Muscle of back (tissue), 11 donors: ENCODE results near the gene SPOP. TPM values are rescaled to one million over a fixed set of nuclear protein-coding genes. Genes with fewer than 3 reads are reported as not detected.

Experiments
- DNase-seq, 3 donors: peaks; one replicate each; pipeline versions ENCODE4 v3.0.0 to v3.0.0-alpha.2; 2013
- polyA plus RNA-seq, 10 donors: library from polyadenylated mRNA; unstranded; fragments of 120-200 nt; gene quantifications; one replicate each; pipeline ENCODE4 v1.2.1, GENCODE V29; 2013; ENCODE audit not compliant: insufficient read length in 10 of 10

Gene SPOP
- polyA plus RNA-seq, 10 donors, result 46.6 to 57.4 (median 50.7) TPM

DNA sequence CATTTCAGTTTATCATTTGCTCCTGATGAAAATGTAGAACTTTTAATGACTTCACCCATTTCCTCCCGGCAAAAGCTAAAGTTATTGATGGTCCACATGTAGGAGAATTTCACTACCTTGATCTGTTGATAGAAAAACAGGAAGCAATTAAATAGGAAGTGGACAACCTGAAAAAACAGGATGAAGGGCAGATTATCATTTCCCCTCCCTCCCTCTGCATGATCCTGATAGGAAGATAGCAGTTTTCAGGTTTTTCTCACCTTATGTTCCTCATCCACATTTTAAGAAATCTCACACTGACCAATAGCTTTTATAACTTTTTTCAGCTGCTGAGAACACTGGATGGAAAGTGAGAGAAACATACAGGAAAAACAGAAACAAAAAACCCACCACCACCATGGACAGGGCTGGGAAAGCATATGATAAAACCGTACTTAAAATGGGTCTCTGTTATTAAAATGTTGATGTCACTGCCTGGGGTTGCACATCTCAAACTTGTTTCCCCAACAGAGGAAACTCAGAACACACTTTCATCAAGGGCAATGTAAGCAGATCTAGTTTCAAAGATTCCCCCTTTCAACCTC lies 55.9 kb downstream of the SPOP start:
- DNase-seq, result no peak

DNA sequence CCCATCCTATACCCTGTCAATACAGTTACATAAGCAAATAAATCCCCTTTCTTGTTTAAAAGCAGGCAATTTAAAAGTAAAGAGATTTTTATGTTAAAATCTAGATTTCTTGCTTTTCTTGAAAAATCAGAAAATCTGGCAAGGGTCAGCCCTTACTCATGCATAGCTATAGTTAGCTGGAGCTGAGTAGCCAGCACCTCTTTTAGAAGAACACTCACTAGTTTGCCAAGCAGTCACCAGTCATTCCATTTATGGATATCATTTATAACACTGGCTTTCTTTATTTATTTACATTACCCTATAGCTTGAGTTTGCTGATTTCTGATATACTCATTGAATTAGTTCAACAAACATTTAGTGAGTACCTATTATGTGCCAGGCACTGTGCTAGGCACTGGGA lies 56.5 kb downstream of the SPOP start:
- DNase-seq, result no peak

DNA sequence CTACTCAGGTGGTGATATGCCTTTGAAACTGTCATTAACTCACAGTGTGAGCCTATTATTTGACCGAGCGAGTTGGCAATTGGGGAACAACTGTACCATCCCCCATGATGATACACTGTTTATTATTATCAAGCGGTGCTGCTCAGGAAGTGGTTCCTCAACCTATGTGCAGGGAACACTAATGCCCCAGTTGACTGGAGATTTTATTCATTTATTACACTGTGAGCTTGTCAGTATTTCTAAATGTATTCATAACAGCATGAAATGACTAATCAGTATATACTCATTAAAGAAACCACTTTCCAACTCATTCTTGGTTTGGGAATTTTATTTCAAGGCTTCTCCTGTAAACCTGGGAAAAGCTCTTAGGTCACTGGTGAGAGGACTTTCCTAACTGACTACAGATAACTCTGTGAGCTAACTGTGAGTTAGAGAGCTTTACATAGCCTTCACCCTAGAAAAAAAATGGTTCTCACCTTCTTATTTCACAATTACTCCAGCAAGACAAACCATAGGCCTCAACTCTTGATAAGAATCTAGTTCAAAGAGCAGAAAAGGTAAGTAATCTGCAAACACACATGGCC lies 59.8 kb downstream of the SPOP start:
- DNase-seq, result no peak

DNA sequence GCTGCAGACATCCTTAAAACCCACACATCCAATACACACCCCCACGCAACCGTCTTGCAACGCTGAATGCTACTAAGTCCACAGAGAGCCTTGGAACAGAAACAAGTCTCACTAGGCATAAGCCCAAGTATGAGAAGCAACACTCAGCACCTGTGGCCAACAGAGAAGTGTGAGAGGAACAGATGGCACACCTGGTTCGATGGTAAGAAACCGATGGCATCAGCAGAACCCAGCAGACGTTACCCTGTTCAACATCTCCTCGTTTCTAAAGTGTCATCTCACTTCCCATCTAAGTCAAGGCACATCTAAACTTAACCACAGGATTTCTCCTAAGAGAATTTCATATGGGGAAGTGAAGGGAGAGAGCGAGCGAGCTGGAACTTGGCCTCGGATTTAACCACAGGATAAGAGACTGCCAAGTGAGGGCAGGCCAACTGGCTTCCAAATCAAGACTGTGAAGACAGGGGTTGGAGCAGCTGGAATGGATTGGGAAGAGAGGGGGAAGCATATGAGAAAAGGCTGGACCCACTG lies 61.2 kb downstream of the SPOP start:
- peak in 2 of 3 donors; percentile 48 to 75 for DNase-seq

DNA sequence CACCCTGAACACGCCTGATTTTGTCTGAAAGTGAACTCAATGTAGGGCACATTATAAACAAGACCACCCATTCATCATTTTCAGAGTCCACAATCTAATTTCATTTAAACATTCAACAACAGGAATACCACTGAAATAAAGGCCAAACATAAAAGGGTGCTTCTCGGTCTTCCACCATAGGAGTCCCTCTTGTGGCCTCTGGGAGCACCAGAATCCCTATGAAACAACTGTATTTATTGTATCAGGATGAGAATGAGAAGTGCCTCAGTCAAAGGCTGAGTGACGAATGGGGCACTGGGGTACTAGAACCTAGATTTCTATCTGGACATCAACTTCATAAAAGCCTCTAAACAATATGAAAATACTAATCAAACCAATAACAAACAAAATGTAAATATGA lies 61.8 kb downstream of the SPOP start:
- DNase-seq, result no peak

DNA sequence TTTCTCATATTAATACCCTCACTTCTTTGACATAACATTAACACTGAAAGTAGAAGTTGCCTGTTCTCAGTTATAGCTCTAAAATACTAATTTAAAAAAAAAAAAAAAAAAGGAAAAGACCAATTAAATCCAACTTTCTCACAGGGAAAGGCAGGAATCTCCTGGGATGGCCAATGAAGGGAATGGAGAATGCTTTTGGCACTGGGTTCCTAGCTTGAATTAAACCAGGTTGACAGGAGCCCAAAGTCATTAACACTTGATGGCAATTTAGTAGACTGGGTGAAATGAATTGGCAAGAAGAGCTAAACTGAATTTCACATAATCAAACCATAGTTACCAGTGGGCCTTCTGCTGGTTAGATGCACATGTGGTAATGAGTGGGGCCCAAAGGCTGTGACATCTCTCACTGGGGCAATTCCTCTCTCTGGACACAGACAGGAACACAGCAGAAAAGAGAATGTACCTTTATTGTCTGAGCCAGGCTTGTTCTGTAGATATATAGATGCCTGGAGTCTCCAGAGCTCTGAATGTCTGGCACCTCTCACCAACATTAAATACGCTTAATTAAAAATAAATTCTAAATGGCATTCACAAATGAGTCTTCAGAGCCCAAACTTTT lies 64.6 kb downstream of the SPOP start:
- no peak for DNase-seq

DNA sequence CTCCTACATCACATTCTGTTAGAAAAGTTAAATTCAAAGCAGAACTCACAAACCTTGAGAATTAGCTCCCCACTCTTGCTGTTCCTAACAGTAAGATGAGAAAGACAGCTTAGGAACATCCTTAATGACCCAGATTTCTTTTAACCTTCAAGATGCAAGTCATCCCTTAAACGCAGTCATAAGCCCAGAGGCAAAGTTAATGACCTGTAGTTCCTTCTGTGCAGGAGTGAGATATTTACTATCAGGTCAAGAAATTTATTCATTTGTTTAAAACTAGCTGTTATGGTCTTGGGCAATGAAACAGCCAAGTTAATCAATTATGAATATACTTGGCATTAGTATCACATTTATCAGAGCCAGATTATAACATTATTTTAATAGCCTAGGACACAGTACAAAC lies 65.2 kb downstream of the SPOP start:
- no peak for DNase-seq

DNA sequence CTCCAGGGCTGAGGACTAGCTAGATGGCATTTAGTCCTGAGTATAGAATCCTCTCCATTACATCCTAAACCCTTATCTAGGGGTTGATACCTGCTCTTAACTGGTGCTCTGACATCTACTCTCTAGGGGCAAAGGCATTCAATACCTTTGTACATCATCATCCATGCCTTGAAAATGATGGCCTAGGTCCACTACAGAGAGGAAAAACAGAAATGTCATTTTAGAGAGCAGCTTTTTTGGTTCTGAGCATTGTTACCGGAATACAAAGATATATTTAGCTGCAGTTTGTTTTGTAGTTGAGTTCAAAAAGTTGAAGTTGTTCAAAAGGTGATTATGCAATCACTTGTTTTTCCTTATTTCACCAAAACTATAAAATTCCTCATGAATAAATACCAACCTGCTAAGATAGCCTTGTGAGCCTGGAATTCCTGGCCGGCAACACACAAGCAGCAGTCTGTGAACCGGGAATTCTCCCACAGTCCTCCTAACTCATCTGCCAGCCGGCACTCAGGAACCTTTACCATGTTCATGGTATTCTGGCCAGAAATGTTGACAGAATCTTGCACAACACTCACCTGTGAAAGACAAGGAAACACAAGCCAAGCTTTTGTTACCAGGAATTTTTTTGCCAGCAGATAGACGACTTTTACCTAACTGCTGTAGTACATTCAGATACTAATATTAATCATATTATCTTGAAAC lies 66.9 kb downstream of the SPOP start:
- no peak for DNase-seq

DNA sequence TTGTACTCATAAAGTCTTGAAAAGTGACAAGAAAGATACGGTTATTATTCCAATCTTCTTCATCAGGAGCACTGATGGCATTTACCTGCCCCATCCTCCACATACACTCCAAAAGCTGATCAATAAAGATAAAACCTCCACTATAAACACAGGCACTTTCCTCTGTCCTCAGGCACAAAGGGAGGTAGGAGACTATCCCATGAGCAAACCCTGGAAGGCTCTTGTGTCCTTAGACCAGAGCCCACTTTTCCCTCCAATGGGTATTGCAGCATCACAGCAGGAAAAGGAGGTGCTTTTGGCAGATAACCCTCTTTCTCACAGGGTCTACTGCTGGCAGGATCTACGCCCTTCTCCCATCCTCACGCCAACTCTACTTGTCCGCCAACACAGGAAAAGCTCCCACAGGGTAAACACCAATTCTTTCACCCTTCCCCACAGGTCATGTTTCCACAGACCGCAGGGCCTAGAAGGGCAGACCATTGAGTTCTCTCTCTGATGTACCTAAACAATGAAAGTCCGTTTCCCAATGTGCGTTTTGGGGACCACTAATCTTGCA lies 73.5 kb downstream of the SPOP start:
- DNase-seq, result no peak

DNA sequence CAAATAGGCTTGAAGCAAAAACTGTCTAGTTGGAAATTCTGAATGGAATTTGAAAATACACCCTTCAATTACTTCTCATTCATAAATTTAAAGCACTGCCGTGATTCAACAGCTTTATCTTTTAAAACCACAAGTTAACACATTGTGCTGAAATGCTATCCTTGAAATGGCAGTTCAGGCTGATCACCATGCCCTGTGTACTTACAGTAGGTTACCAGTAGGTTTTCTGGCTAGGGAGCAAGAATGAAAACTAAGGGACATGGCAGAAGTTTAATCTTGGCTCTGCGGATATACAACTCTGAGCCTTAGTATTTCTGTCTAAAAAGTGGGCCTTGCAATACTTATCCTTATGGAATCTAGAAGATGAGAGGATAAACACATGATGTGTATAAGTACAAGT lies 74.2 kb downstream of the SPOP start:
- DNase-seq, result no peak

DNA sequence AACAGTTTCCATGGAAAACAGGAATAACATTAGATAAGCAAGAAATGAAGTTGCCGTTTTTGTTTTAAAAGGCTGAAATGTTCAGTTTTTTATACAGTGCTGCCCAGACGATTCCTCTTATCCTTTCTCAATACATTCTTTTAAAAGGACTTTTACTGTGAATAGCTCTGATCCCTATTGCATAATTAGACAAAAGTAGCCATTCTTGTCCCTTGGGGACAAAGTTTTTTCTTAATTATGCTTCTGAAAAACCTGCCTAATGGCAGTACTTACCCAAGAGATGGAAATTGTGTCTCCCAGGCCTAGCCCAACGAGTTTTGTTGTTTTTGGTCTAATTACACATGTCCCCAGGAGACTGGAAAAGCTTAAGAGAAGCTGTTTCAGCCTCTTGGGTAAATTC lies 74.7 kb downstream of the SPOP start:
- DNase-seq, result no peak

DNA sequence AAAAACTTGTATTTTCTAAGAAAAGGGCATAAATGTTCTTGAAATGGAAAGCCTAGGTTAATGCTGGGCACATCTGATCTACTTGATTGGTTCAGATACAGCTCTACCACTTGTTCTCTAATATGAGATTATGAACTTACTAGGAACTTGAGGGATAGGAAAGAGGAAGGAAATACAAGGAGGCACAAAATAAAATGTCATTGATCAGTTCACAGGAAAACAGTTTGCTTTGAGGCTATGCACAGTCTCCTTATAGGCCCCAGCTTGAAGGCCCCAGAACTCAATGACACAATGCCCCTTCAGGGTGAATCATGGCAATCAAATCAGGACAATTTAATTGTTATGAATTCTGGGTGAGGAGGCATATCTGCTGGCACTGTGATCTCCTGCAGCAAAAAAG lies 75.1 kb downstream of the SPOP start:
- DNase-seq, result no peak

DNA sequence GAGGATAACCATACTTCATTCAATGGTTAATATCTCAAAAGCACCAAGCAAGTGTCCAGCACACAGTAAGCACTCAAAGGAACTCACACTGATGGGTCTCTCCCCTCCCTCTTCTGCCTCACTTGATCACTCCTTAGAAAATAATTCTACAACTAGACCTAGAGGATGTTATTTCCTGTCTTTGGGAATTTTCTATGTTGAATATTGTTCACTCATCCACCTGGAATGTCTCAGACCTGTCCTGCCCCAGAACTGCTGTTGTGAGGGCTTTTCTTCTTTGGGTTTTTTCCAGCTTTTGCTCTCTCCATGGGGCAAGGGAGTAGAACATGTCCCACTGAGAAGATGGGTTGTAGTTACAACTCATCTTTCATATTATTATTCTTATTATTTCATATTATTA lies 76.9 kb downstream of the SPOP start:
- no peak for DNase-seq

DNA sequence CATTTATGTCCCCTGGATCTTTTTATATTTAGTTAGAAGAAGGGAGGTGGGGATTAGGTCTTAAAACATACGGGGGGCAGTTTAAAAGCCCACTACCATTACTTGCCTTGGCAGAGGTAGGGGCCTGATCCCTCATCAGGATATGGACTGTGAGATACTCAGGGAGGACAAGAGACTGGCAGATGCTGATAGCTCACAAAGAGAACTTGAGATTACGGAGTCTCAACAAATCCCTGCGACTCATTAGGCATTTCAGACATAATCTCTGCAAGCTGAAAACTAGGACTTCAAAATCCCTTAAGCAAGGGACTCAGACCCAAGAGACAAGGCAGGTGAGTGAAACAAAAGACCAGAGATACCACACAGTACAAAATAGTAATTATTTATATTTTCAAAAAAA lies 79.0 kb downstream of the SPOP start:
- no peak for DNase-seq

DNA sequence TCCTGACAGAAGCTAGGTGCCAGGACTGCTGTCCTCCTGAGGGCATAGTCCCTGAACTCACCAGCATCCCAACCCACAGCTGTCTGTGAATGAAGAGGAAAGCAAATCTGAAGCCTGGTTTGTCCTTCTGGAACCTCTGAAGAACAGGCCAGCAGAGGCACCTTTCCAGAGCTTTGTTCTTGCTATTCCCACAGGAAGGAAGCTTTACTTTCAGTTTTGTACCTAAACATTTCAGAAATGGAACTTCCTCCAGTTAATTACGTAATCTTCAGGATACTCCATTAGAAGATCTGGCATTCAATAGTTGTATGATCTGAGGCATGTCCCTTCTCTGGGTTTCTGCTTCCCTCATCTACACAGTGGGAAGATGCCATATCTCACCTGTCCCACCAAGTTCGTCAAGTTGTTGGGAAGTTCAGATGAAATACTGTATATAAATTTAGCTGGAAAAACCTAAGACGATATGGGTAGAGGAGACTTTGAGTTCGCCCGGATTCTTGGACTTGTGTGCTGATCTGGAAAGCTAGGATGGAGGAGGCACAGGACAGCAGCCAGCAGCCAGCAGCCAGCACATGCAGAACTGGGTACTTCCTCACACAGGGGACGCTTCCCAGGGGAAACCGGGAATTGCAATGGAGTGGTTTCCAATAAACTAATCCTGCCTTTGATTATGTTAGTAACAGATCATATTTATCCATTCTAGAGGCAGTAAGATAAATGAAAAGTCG lies 79.8 kb downstream of the SPOP start:
- DNase-seq, result no peak

DNA sequence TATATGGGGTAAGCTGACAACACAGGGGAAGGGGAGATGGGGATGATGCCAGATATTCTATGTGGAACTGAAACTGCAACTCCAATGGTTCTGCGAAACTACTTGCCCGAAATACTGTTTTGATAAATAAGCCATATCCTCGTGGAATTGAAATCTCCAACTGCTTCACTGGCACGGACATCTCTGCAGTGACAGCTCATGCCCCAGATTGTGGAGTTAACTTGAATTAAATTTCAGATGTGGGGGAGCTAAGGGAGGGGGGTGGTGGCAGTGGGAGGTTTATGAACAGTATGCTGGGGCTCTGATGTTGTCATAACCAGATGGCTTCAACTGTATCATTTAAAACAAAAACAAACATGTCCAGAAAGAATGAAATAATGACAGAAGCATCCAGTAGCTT lies 80.5 kb downstream of the SPOP start:
- no peak for DNase-seq

DNA sequence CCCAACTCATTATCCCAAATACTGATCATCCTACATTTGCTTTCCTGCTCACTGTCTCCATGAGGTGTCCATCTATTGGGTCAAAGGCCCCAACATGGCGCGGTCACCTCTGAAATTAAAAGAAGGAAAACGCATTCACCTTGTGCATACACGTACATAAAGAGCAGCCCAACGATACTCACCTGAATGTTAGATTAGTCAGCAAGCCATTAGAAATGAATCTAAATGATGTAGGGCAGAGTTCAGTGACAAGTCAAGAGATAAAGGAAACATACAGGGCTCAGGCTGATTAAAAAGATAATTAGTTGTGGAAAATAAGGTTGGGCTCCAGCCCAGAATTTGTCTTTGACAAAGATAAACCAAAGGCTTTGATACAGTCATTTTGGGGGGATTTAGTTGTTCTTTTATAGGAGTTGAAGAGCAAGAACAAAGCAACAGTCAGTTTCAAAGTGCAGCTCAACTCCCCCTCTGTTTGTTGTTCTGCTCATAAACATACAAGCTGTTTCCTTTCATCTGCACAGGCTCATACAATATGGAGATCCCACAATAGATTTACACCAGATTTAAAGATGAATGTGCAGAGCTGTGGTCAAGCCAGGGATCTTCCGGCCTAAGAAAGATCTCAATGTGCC lies 81.2 kb downstream of the SPOP start:
- no peak for DNase-seq

DNA sequence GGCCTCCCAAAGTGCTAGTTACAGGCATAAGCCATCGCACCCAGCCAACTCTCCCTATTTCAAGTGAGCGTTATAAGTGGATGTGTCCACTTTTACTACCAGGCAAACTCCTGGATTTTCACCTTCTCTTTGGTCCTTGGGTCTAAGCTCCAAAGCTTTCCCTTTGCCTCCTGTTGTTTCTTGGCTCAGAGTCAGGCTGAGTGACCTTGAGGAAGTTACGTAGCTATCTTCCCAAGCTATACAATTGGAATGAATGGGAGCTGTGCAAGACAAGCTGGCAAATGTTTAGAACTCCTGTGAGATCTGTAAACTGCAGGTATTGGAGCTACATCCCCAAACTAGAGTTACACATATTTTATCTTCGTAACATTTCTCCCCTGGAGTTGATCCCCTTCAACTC lies 81.9 kb downstream of the SPOP start:
- DNase-seq, result no peak

DNA sequence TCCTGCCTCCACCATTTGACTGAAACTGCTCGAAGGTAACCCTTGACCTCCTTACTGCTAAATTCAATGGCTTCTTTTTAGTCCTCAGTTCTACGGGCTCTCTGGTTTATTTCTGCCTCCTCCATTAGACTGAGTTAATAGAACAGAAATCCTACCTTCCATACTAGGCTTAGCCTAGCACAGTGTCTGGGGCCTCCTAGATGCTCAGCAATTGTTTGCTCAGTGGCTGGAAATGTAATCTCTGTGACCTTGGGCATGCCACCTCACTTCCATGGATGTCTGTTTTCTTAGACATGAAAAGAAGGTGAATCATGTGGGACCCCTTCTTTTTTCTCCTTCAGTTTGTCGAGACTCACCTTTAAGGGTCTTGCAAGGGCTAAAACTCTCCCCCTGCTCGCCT lies 82.6 kb downstream of the SPOP start:
- DNase-seq, result no peak

DNA sequence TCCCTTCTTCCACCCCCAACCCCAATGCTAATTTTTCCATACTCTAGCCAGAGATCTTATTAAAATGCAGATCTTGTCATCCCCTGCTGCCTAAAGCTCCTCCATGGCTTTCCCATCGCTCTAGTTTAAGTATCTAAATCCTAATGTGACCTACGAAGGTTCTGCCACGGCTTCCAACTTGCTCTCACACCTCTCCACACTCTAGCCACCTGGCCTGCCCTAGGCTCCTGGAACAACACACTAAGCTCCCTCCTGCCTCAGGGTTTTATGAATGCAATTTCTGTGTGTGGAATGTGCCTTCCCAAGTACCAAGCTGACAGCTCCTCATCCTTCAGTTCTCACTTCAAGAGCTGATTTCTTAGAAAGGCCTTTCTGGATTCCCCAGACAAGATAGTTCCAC lies 85.6 kb downstream of the SPOP start:
- DNase-seq, result no peak

DNA sequence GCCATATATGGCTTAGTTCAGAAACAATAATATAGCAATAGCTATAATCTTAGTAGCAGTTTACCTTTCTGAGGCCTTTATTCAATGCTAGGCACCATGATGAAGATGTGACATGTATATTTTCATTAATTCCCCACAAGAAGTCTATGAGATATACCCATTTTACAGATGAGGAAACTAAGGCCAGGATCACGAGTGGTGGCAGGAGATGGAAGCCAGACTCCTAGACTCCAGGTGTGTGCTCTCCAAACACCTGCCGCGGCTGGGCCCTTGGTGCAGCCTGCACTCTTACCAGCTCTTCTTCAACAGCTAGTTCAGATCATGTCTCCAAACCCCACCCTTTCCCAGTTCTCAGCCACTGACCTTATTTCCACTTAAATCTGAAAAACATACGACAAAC lies 87.0 kb downstream of the SPOP start:
- DNase-seq, result no peak

DNA sequence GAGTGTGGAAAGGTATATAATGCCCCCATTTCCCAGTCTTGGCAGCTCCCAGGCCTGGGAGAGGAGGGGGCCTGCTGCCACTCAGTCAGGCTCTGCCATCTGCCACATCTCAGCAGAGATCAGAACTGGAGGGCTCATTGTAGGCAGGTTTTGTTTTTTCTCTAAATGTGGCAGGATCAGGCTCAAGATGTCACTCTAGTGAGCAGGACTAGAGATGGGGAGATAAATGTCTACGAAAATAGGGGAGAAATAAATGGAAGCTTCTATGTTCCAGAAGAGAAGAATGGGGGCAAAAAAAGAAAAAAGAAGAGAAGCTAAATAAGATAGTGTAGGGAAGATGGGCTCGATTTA lies 88.3 kb downstream of the SPOP start:
- no peak for DNase-seq
